HepG2 (cell line): Measurements from ENCODE around the gene TARBP2. TPM values are rescaled to one million over a fixed set of nuclear protein-coding genes. Genes with fewer than 3 reads are reported as not detected.

ENCODE experiments used
- ATAC-seq: fragments of 200-7000 bp; cut with Tn5 transposase; 3 replicates; pipeline ENCODE4 v1.9.1; 2020; ENCODE audit warnings: mild to moderate bottlenecking, moderate library complexity
- BruUV-seq: library from RNA; stranded (reverse); fragments of 400-500 nt; replicated peaks from 2 replicates; lab custom pipeline; 2021; lab: Mats Ljungman, UMichigan
- CTCF ChIA-PET: fragments of 300-600 bp; formaldehyde crosslinking; extraction: SDS; loops from one replicate; lab custom pipeline; 2021; ENCODE audit warnings: low total read pairs, inconsistent platforms, low intra/inter-chr PET ratio; lab: Yijun Ruan, JAX
- POLR2A ChIA-PET: fragments of 350-600 bp; sonication (Branson Sonifier 250); formaldehyde crosslinking; loops from one replicate; lab custom pipeline; 2020; ENCODE audit warnings: antibody characterized with exemption, inconsistent platforms; lab: Yijun Ruan, JAX
- DNase-seq: peaks from one replicate; pipeline ENCODE4 v3.0.0-alpha.2; 2015; ENCODE audit warnings: low spot score
- FAIRE-seq: peaks from 3 replicates; lab custom pipeline; 2011; peaks lifted over from hg19 to GRCh38; lab: Jason Lieb, UNC
- H2AFZ ChIP-seq: one replicate; pipeline ENCODE4 v1.6.1; 2011; ENCODE audit warnings: low read length, inconsistent platforms
- H3K27ac ChIP-seq: fragments of 300-600 bp; 3 replicates; pipeline ENCODE4 v1.8.0; 2011; ENCODE audit warnings: mixed run types, mild to moderate bottlenecking, mixed read lengths, low read length, inconsistent platforms; ENCODE audit not compliant: insufficient read depth; ENCODE audit errors: extremely low read length
- H3K27me3 ChIP-seq, 2 experiments: fragments of 200-600 bp in 1 of 2; 2 replicates in 1 of 2; 3 replicates in 1 of 2; pipeline versions ENCODE4 v1.6.0 to v1.8.0; 2011; ENCODE audit warnings: low read length in 2 of 2, mild to moderate bottlenecking in 2 of 2, moderate library complexity in 2 of 2, inconsistent platforms in 1 of 2; ENCODE audit not compliant: insufficient read depth in 2 of 2, control insufficient read depth in 1 of 2
- H3K36me3 ChIP-seq, 2 experiments: fragments of 200-600 bp in 1 of 2; replicated peaks in 1 of 2; 2 replicates in 1 of 2; 3 replicates in 1 of 2; pipeline versions ENCODE4 v1.5.1 to v1.8.0; 2011; ENCODE audit warnings: low read length in 2 of 2, inconsistent platforms in 1 of 2; ENCODE audit not compliant: insufficient read depth in 2 of 2, control insufficient read depth in 1 of 2
- H3K4me1 ChIP-seq: 2 replicates; pipeline ENCODE4 v1.5.1; 2012; ENCODE audit warnings: low read length, inconsistent platforms; ENCODE audit not compliant: insufficient read depth
- H3K4me2 ChIP-seq: 2 replicates; pipeline ENCODE4 v1.6.0; 2011; ENCODE audit warnings: low read depth, low read length, inconsistent platforms
- H3K4me3 ChIP-seq, 3 experiments: fragments of 200-600 bp in 1 of 3; sonication (generic), shearing (Covaris generic) in 1 of 3; replicated peaks in 1 of 3; 2 replicates each; pipeline ENCODE4 v1.5.1; 2011 to 2016; ENCODE audit warnings: low read length in 3 of 3, inconsistent platforms in 2 of 3, low read depth in 2 of 3, mild to moderate bottlenecking in 2 of 3, control low read depth in 1 of 3, mixed read lengths in 1 of 3; ENCODE audit not compliant: insufficient read depth in 1 of 3
- H3K79me2 ChIP-seq: one replicate; pipeline ENCODE4 v1.6.1; 2011; ENCODE audit warnings: low read length, inconsistent platforms; ENCODE audit not compliant: insufficient read depth
- H3K9ac ChIP-seq: 2 replicates; pipeline ENCODE4 v1.6.0; 2011; ENCODE audit warnings: mild to moderate bottlenecking, low read depth, low read length, inconsistent platforms; ENCODE audit not compliant: insufficient read depth
- H3K9me3 ChIP-seq: 2 replicates; pipeline ENCODE4 v1.5.1; 2012; ENCODE audit warnings: mild to moderate bottlenecking, low read length
- H4K20me1 ChIP-seq: 2 replicates; pipeline ENCODE4 v1.6.0; 2011; ENCODE audit warnings: inconsistent platforms, mild to moderate bottlenecking, low read length, moderate library complexity; ENCODE audit not compliant: insufficient read depth
- ELF1 ChIP-seq: sonication (generic); formaldehyde crosslinking; IDR thresholded peaks from 2 replicates; pipeline ENCODE4 v1.4.0; 2020; ENCODE audit warnings: missing genetic modification reagents
- HNF4G ChIP-seq, 2 experiments: sonication (generic) in 1 of 2; formaldehyde crosslinking in 1 of 2; IDR thresholded peaks; 2 replicates each; pipeline versions ENCODE4 v1.4.0 to v1.6.1; 2011 to 2020; ENCODE audit warnings: borderline replicate concordance in 2 of 2, low read depth in 2 of 2, mild to moderate bottlenecking in 2 of 2, low read length in 1 of 2, missing genetic modification reagents in 1 of 2, moderate library complexity in 1 of 2
- KLF16 ChIP-seq, 2 experiments: sonication (generic) in 1 of 2; formaldehyde crosslinking in 1 of 2; IDR thresholded peaks; 2 replicates each; pipeline versions ENCODE4 v1.6.1 to v1.8.0; 2016 to 2023; ENCODE audit warnings: missing genetic modification reagents in 2 of 2, missing compliant biosample characterization in 1 of 2
- NCOA2 ChIP-seq: sonication (generic); formaldehyde crosslinking; IDR thresholded peaks from 2 replicates; pipeline ENCODE4 v1.8.0; 2022; ENCODE audit warnings: inconsistent platforms
- ZBED4 ChIP-seq: sonication (generic); formaldehyde crosslinking; IDR thresholded peaks from 2 replicates; pipeline ENCODE4 v1.4.0; 2020; ENCODE audit warnings: missing genetic modification reagents, borderline replicate concordance
- ZNF549 ChIP-seq: sonication (generic); formaldehyde crosslinking; IDR thresholded peaks from 2 replicates; pipeline ENCODE4 v1.5.0; 2020; ENCODE audit warnings: missing genetic modification reagents
- WGBS: methylation state at CpG from one replicate; pipeline ENCODE4 v1.1.6; 2017; ENCODE audit warnings: low lambda C conversion rate; 5-methylcytosine and 5-hydroxymethylcytosine counted together
- in situ Hi-C: cut with HindIII; loops from 2 replicates; pipeline ENCODE4 v1.10.0; 2017; ENCODE audit warnings: low pct_unique_long_range_greater_than_20kb; ENCODE audit not compliant: extremely low pct_ligation_motif_present
- intact Hi-C: fragments of 100-400 bp; cut with micrococcal nuclease; formaldehyde crosslinking; loops from one replicate; pipeline ENCODE4 v1.10.0; 2022; ENCODE audit not compliant: unreplicated experiment
- polyA plus RNA-seq, 8 experiments: library from polyadenylated mRNA; depleted of rRNA in 3 of 8; stranded (reverse) in 7 of 8; unstranded in 1 of 8; fragments of >200 nt; fragmentation: Illumina TruSeq in 4 of 8; extraction: Trizol in 4 of 8; gene quantifications; 2 replicates each; pipeline versions ENCODE4 v1.2.1 to v1.2.3, GENCODE V29; 2011 to 2016; ENCODE audit warnings: low read depth in 4 of 8, missing spikeins in 1 of 8, mixed read lengths in 1 of 8; ENCODE audit not compliant: insufficient read depth in 1 of 8
- total RNA-seq, 5 experiments: library from RNA; depleted of rRNA; stranded (reverse); fragments of >200 nt; fragmentation: Illumina TruSeq; extraction: Trizol; gene quantifications; 2 replicates each; pipeline ENCODE4 v1.2.3, GENCODE V29; 2016; ENCODE audit warnings: low read depth in 1 of 5
- TF ChIP-seq, protein P1 (sequence below): sonication (generic); formaldehyde crosslinking; IDR thresholded peaks from 2 replicates; pipeline ENCODE4 v1.4.0; 2020; ENCODE audit warnings: mild to moderate bottlenecking, missing genetic modification reagents
- TF ChIP-seq, protein P2 (sequence below): IDR thresholded peaks from 2 replicates; pipeline ENCODE4 v1.6.1; 2012; ENCODE audit warnings: low read depth, low read length, improper control_type of control experiment
- TF ChIP-seq, protein P3 (sequence below): sonication (generic); formaldehyde crosslinking; IDR thresholded peaks from 2 replicates; pipeline ENCODE4 v1.5.1; 2020; ENCODE audit warnings: mild to moderate bottlenecking, moderate library complexity, missing genetic modification reagents

TARBP2 gene
- total and polyA plus RNA-seq, 2 of the 13 experiments (the other 11 are each of a cell fraction or from before 2014, with no cell fraction given) = 47.0 to 55.5 TPM

DNA sequence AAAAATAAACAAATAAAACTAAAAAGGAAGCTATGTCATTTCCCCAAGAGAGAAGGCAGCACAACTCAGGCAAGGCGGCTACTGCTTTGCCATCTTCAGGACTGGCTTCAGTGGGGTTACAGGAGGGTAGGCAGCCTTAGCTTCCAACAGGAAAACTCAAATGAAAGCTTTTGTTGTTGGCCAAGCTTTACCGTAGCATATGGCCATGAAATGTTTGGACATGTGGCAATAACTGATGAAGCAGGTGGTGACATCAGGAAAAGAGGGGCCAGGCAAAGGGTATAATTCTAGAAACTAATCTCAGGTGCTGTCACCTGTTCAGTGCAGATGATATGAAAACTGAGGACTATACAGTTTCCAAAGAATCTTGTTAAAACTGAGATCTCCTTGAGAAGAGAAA is 29.0 kb downstream of the TARBP2 start (continued):
- TF ChIP-seq HNF4G (IDR thresholded peaks at IDR 0.05; ENCODE audit: borderline replicate concordance, low read depth, low read length) (no peak), HNF4G (CRISPR knock-in tag; IDR thresholded peaks at IDR 0.05; ENCODE audit: borderline replicate concordance, low read depth) (no peak)
- TF ChIP-seq, protein P1, sequence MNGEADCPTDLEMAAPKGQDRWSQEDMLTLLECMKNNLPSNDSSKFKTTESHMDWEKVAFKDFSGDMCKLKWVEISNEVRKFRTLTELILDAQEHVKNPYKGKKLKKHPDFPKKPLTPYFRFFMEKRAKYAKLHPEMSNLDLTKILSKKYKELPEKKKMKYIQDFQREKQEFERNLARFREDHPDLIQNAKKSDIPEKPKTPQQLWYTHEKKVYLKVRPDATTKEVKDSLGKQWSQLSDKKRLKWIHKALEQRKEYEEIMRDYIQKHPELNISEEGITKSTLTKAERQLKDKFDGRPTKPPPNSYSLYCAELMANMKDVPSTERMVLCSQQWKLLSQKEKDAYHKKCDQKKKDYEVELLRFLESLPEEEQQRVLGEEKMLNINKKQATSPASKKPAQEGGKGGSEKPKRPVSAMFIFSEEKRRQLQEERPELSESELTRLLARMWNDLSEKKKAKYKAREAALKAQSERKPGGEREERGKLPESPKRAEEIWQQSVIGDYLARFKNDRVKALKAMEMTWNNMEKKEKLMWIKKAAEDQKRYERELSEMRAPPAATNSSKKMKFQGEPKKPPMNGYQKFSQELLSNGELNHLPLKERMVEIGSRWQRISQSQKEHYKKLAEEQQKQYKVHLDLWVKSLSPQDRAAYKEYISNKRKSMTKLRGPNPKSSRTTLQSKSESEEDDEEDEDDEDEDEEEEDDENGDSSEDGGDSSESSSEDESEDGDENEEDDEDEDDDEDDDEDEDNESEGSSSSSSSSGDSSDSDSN = no peak

DNA sequence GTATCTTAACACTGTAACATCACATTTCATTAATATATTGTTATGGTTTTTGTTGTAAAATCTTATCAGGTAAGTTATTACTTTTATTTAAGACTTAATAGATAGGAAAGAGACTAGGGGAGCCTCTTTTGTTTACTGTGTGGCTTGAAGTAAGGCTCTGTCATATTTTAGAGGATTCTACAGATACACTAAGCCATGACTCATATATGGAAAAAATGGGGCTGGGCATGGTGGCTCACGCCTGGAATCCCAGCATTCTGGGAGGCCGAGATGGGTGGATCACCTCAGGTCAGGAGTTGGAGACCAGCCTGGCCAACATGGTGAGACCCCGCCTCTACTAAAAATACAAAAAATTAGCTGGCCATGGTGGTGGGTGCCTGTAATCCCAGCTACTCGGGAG is 29.8 kb downstream of the TARBP2 start:
- Histone ChIP-seq H3K4me2 (no peak overlapping the region), H3K27me3 (no peaks in the 10 kb centered on the region), H3K9ac (no peak overlapping the region), H3K4me3 (no peak overlapping the region), H3K36me3 (peaks cover 18 to 49% of the 10 kb centered on the region in 2 experiments; a peak in 4 of 5 replicates), H2AFZ (no peak overlapping the region), H3K4me1 (no peaks in the 10 kb centered on the region), H4K20me1 (no peaks in the 10 kb centered on the region), H3K9me3 (no peaks in the 10 kb centered on the region), H3K27ac (no peak overlapping the region), H3K79me2 (no peaks in the 10 kb centered on the region)
- intact Hi-C loops (no loop called here), in situ Hi-C loops (no loop called here)
- ChIA-PET CTCF (no interaction called here), POLR2A (no interaction called here)
- BruUV-seq = no TSS peak
- DNase-seq (no peak), FAIRE-seq (no peak), ATAC-seq (no peak)
- 87% methylated on average over 4 of the region's 4 CpGs for WGBS
- no peak for TF ChIP-seq KLF16 (CRISPR knock-in tag; IDR thresholded peaks at IDR 0.05)
- TF ChIP-seq, protein P2, sequence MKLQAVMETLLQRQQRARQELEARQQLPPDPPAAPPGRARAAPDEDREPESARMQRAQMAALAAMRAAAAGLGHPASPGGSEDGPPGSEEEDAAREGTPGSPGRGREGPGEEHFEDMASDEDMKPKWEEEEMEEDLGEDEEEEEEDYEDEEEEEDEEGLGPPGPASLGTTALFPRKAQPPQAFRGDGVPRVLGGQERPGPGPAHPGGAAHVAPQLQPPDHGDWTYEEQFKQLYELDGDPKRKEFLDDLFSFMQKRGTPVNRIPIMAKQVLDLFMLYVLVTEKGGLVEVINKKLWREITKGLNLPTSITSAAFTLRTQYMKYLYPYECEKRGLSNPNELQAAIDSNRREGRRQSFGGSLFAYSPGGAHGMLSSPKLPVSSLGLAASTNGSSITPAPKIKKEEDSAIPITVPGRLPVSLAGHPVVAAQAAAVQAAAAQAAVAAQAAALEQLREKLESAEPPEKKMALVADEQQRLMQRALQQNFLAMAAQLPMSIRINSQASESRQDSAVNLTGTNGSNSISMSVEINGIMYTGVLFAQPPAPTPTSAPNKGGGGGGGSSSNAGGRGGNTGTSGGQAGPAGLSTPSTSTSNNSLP = no peak
- no peak for TF ChIP-seq ZBED4 (CRISPR knock-in tag)
- TF ChIP-seq, protein P3, sequence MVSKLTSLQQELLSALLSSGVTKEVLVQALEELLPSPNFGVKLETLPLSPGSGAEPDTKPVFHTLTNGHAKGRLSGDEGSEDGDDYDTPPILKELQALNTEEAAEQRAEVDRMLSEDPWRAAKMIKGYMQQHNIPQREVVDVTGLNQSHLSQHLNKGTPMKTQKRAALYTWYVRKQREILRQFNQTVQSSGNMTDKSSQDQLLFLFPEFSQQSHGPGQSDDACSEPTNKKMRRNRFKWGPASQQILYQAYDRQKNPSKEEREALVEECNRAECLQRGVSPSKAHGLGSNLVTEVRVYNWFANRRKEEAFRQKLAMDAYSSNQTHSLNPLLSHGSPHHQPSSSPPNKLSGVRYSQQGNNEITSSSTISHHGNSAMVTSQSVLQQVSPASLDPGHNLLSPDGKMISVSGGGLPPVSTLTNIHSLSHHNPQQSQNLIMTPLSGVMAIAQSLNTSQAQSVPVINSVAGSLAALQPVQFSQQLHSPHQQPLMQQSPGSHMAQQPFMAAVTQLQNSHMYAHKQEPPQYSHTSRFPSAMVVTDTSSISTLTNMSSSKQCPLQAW (CRISPR knock-in tag) = no peak
- TF ChIP-seq NCOA2 = no peak
- TF ChIP-seq, protein P1 = no peak
- no peak for TF ChIP-seq ELF1 (CRISPR knock-in tag)
- no peak for TF ChIP-seq ZNF549
